ENCODE data around the gene ATXN1. TPM values are rescaled to one million over a fixed set of nuclear protein-coding genes. Genes with fewer than 3 reads are reported as not detected.
A peak's percentile ranks its signal among the peaks of the same experiment; 100 is the strongest.

Gene ATXN1
- total RNA-seq, 4 donors from 2014 or later, result 42.4 to 74.9 (median 52.1) TPM

GRCh38 chr6:16742116-16742515 lies 19.1 kb downstream of the ATXN1 start:
- peaks cover 65 to 84% (median 77%) of the 10 kb centered on the region in 4 donors for H3K4me1 ChIP-seq

DNA sequence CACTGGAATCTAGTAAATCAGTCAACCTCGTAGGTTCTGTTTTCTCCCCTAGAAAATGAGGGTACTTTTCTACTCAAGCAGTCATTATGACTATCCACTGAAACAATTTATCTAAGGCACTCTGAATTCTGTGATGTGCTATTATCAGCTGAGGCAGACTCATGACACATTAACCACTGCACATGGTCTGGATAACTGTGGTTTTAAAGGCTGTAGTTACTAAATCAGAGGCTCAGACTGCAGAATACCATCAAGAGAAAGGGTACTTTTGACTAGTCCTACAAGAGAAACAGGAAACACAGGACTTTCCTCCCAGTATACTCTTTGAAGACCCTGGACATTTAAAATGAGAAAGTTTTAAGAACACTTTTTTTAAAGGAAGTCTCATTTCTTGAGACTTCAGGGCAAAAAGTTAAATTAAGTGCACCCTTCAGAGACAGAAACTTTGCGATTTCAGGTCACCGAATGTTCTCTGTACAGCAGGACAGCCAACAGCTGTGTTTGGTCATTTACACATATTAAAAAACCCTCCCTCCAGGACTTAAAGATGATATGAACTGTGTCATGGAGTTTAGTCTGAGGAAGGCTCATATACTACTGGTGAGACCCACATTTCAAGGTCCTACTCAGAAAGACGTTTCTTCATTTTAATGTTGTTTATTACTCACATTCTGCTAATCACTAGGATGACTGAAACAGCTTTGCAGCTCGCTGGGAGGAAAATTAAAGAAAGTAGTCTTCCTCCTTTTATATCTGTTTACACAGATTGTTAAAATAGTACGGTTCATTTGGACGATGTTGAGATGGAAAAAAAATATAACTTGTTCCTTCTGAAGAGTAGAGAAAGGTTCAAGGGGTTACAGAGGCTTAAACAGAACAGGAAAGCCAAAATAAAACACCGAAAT lies 19.9 kb downstream of the ATXN1 start:
- Histone ChIP-seq H3K4me1 (peaks cover 65 to 84% (median 77%) of the 10 kb centered on the region in 4 donors), H3K9me3 (no peaks in the 10 kb centered on the region)
- 59% methylated on average over 8 of the region's 8 CpGs for WGBS

More at GRCh38 chr6:16742116-16742515, 19.1 kb downstream of the ATXN1 start:
- intact Hi-C loops (cut with DNase I), result no loop called here
- 100% methylated on average over 1 of the region's 1 CpG for WGBS
- no peaks in the 10 kb centered on the region for H3K9me3 ChIP-seq
- DNase-seq (ENCODE audit: extremely low spot score), result no peak
- H3K27me3 ChIP-seq, result no peaks in the 10 kb centered on the region
- no peaks in the 10 kb centered on the region for H3K36me3 ChIP-seq
- H3K4me3 ChIP-seq, result no peak overlapping the region
- H3K27ac ChIP-seq (replicated peaks in 1 of 4), result peak overlapping the region in 3 of 4 donors; percentile 5 to 16 (median 8)
- TF ChIP-seq POLR2AphosphoS5 (IDR thresholded peaks at IDR 0.05) (no peak), EP300 (IDR thresholded peaks at IDR 0.05) (no peak), POLR2A (IDR thresholded peaks at IDR 0.05; ENCODE audit: low read depth) (no peak), CTCF (IDR thresholded peaks at IDR 0.05) (no peak)

DNA sequence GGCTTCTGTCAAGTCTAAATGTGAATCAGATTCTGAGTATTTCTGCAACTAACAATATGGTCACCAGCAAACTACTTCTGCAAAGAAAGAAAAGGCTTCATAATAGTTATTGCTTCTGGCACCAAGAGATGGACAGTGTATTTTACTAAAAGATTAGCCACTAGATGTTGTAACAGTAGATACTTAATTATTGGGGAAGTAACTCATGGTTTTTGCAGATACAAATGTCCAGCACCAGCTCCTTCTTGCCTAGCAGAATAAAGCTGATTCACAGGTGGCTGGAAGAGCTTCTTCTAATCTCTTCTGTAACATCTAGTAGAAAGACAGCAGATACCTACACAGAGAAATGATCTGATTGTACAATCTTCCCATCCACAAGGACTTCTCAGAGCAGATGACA lies 21.2 kb downstream of the ATXN1 start:
- TF ChIP-seq EP300 (IDR thresholded peaks at IDR 0.05) (no peak), POLR2AphosphoS5 (IDR thresholded peaks at IDR 0.05) (no peak), CTCF (IDR thresholded peaks at IDR 0.05) (no peak), POLR2A (IDR thresholded peaks at IDR 0.05; ENCODE audit: low read depth) (no peak)
- no peak for DNase-seq (ENCODE audit: extremely low spot score)
- H3K27ac ChIP-seq (replicated peaks in 1 of 4), result peak overlapping the region in 2 of 4 donors; percentile 52 to 70
- no peak overlapping the region for H3K4me3 ChIP-seq
- H3K4me1 ChIP-seq, result peaks cover 58 to 76% (median 69%) of the 10 kb centered on the region in 4 donors
- intact Hi-C loops (cut with DNase I), result no loop called here
- no peaks in the 10 kb centered on the region for H3K9me3 ChIP-seq
- H3K36me3 ChIP-seq, result no peaks in the 10 kb centered on the region
- no peaks in the 10 kb centered on the region for H3K27me3 ChIP-seq

More for the DNA sequence above, 19.9 kb downstream of the ATXN1 start:
- intact Hi-C loops (cut with DNase I), result no loop called here
- TF ChIP-seq EP300 (IDR thresholded peaks at IDR 0.05), result no peak
- TF ChIP-seq POLR2AphosphoS5 (IDR thresholded peaks at IDR 0.05), result no peak
- TF ChIP-seq POLR2A (IDR thresholded peaks at IDR 0.05; ENCODE audit: low read depth), result no peak
- TF ChIP-seq CTCF (IDR thresholded peaks at IDR 0.05), result no peak
- Histone ChIP-seq H3K4me3 (no peak overlapping the region), H3K36me3 (no peaks in the 10 kb centered on the region), H3K27me3 (no peaks in the 10 kb centered on the region), H3K27ac (replicated peaks in 1 of 4) (peak overlapping the region; percentile 5 to 28 (median 7))
- DNase-seq (ENCODE audit: extremely low spot score), result no peak

DNA sequence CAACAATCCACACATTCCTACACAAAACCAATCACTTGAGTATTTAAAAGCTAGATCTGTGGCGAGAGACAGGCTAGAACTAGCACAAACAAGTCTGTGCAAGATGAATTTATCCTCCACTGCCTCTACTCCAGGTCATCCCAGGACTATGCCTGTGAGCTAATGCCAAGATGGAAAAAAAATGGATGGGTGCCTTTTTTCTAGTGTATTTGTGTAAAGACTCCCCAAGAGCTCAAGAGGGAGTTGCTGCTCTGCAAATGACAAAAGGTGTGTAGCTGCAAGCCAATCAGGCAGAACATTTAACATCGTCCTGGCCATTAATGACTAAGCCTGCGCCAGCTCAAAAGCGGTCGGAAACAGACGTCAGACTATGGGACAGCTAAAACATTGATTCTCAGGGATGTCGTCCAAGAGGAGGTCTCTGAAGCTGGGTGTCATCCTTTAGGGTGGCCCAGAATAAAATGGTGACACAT lies 21.9 kb downstream of the ATXN1 start:
- H3K27me3 ChIP-seq, result no peaks in the 10 kb centered on the region
- no peak overlapping the region for H3K4me3 ChIP-seq
- TF ChIP-seq POLR2A (IDR thresholded peaks at IDR 0.05; ENCODE audit: low read depth) (no peak), EP300 (IDR thresholded peaks at IDR 0.05) (no peak), CTCF (IDR thresholded peaks at IDR 0.05) (peak; percentile 34 to 40 (median 38)), POLR2AphosphoS5 (IDR thresholded peaks at IDR 0.05) (peak; percentile 26 to 27)
- intact Hi-C loops (cut with DNase I), result no loop called here
- WGBS, result 52% methylated on average over 7 of the region's 7 CpGs
- H3K9me3 ChIP-seq, result no peaks in the 10 kb centered on the region
- peaks cover 53 to 70% (median 63%) of the 10 kb centered on the region in 4 donors for H3K4me1 ChIP-seq
- no peak for DNase-seq (ENCODE audit: extremely low spot score)
- H3K27ac ChIP-seq (replicated peaks in 1 of 4), result peak overlapping the region; percentile 29 to 70 (median 56)
- H3K36me3 ChIP-seq, result no peaks in the 10 kb centered on the region
